Measurements from ENCODE around the gene OSM.

The OSM gene

DNA sequence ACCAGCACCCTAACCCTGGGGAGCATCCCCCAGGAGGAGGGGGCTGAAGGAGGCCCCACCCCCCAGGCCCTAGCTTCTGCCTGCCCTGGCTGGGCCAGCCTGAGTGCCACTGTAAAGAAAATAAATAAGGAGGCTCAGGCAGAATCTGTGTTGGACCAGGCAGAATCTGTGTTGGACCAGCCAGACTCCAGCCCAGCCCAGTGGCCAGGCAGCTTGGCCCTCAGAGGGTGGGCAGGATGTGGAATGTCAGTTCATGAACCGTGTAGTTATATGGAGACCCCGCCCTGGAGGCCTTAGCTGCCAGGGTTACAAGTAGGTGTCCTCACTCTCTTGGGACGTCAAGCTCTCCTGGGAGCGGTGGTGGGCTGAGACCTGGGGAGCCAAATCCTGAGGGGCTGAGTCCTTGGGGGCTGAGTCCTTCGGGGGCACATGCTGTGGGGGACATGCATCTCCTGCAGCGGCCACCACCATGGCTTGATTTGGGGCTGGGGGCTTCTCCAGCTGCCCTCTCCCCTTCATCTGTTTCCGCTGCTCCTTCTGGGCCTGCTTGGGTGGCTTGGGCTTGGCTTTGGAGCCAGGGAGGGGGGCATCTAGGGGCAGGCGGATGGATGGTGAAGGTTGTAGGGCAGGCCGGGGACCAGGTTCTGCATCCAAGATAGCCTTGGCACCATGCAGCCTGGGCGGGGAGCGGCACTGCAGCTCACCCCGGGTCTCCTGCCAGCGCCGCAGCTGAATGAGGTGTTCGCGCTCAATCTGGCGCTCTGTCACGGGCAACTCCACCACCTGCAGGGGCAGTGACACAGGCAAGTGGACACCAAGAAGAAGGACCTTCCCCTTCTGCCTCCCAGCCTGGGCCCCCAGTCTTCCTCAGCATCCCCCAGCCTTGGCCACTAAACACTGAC is 25.7 kb upstream of the OSM start:
- no peak overlapping the region for H3K4me3 ChIP-seq (ENCODE audit: low read depth in 1 of 2, low read length in 1 of 2)
- peaks cover 21 to 29% of the 10 kb centered on the region in 2 experiments for H3K4me1 ChIP-seq (ENCODE audit: control insufficient read depth in 1 of 2, insufficient read depth in 1 of 2, low read depth in 1 of 2, low read length in 1 of 2)
- TF ChIP-seq, protein P1, sequence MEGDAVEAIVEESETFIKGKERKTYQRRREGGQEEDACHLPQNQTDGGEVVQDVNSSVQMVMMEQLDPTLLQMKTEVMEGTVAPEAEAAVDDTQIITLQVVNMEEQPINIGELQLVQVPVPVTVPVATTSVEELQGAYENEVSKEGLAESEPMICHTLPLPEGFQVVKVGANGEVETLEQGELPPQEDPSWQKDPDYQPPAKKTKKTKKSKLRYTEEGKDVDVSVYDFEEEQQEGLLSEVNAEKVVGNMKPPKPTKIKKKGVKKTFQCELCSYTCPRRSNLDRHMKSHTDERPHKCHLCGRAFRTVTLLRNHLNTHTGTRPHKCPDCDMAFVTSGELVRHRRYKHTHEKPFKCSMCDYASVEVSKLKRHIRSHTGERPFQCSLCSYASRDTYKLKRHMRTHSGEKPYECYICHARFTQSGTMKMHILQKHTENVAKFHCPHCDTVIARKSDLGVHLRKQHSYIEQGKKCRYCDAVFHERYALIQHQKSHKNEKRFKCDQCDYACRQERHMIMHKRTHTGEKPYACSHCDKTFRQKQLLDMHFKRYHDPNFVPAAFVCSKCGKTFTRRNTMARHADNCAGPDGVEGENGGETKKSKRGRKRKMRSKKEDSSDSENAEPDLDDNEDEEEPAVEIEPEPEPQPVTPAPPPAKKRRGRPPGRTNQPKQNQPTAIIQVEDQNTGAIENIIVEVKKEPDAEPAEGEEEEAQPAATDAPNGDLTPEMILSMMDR (IDR thresholded peaks at IDR 0.05) = no peak
- H3K36me3 ChIP-seq = peaks cover 63% of the 10 kb centered on the region
- H3K9me3 ChIP-seq = no peaks in the 10 kb centered on the region
- H3K27ac ChIP-seq = peak overlapping the region; percentile 8
- no peaks in the 10 kb centered on the region for H3K27me3 ChIP-seq

DNA sequence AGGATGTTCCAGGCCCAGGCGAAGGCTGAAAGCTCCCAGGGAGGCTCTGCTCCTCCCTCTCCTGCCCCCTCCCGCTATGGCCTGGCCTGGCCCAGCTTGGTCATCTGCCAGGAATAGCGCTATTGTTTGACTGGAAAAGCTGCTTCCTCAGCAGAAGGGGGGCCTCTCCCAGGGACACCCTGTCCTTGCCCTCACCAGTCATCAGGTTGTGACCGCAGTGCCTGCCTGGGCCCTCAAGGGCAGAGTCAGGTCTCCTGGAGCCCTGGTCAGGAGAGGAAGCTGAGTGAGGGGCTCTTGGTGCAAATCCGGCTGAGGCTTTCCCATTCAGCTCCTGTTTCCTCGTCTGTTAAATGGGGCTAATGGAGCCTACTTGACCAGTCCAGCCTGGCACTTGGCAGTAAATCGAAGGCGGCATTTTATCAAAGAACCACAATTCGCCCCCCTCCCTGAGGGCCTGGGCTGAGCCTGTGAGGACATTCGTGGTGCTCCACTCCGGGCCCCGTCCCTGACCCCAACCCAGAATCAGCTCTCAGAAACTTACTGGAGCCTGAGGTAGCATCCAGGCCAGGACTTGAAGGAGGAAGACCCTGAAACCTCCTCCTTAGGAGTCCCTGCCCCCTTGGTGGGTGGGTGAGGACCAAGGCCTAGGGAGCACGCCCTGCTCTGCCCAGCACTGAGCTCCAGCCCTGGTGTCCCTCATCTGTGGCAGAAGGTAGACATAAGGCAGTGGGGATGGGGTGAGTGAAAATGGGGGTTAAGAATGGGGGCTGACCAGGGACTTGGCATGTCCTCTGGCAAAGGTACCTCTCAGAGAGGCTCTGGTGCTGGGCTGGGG is 24.6 kb upstream of the OSM start:
- TF ChIP-seq, protein P1 (IDR thresholded peaks at IDR 0.05) = no peak
- H3K9me3 ChIP-seq = no peaks in the 10 kb centered on the region
- peaks cover 53% of the 10 kb centered on the region for H3K36me3 ChIP-seq
- no peak overlapping the region for H3K4me3 ChIP-seq (ENCODE audit: low read depth in 1 of 2, low read length in 1 of 2)
- H3K27ac ChIP-seq = peak overlapping the region; percentile 78
- H3K4me1 ChIP-seq (ENCODE audit: control insufficient read depth in 1 of 2, insufficient read depth in 1 of 2, low read depth in 1 of 2, low read length in 1 of 2) = peaks cover 29 to 39% of the 10 kb centered on the region in 2 experiments
- H3K27me3 ChIP-seq = no peaks in the 10 kb centered on the region

DNA sequence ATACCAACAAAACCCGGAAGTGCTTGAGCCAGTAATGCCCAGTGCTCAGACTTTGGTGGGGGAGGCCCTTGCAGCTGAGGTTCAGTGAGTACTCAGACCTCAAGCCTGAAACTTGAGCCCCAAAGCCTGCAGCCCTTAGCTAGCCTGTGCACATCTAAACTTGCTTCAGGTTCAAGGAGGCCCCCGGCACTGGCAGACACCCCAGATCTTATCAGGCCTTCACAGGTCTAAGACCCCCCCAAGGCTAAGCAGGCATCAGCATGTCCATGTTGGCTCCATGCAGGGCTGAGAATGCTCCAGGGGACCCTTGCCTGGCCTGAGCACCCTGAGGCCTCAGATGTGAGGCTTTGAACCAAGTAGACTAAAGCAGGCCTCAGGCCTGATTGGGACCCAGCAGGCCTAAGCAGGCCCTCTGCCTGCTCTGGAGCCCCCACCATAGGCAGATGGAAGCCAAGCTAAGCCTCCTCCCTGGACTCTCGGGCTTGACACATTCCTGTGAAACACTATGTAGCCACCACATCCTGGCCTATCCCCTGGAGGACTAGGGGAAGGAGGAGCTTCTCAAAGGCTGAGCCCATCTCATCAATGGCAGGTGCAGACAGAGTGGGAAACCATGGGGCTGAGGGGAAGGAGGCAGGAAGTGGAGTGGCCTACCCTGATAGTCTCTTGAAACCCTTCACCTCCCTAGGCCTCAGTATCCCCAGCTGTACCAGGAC is 23.8 kb upstream of the OSM start:
- Histone ChIP-seq H3K9me3 (no peaks in the 10 kb centered on the region), H3K4me1 (ENCODE audit: control insufficient read depth in 1 of 2, insufficient read depth in 1 of 2, low read depth in 1 of 2, low read length in 1 of 2) (peaks cover 29 to 39% of the 10 kb centered on the region in 2 experiments), H3K36me3 (peaks cover 47% of the 10 kb centered on the region), H3K4me3 (ENCODE audit: low read depth in 1 of 2, low read length in 1 of 2) (no peak overlapping the region), H3K27ac (peak overlapping the region; percentile 78), H3K27me3 (no peaks in the 10 kb centered on the region)
- TF ChIP-seq, protein P1 (IDR thresholded peaks at IDR 0.05) = no peak

DNA sequence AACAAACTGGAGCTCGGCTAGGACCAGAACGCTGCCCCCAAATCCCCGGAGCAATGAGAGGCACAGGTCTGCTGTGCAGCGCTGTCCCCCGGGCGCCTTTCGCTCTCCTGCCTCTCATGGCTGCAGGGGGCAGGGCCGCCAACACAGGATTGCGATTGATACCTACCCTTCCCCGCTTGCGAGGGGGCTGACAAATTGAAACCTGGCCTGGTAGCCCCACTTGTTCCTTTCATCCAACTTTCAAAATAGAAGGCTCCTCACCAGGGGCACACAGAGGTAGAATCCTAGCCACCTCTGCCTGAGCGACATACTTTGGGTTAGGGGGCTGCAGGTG is 23.3 kb upstream of the OSM start:
- H3K27me3 ChIP-seq = no peaks in the 10 kb centered on the region
- TF ChIP-seq, protein P1 (IDR thresholded peaks at IDR 0.05) = no peak

More for the DNA sequence above, 23.3 kb upstream of the OSM start:
- H3K27ac ChIP-seq = peak overlapping the region; percentile 78
- H3K36me3 ChIP-seq = peaks cover 46% of the 10 kb centered on the region
- no peaks in the 10 kb centered on the region for H3K9me3 ChIP-seq
- H3K4me1 ChIP-seq (ENCODE audit: control insufficient read depth in 1 of 2, insufficient read depth in 1 of 2, low read depth in 1 of 2, low read length in 1 of 2) = peaks cover 29 to 39% of the 10 kb centered on the region in 2 experiments
- peak overlapping the region; percentile 78 to 94 for H3K4me3 ChIP-seq (ENCODE audit: low read depth in 1 of 2, low read length in 1 of 2)
